Measurements from ENCODE around the gene SLC30A3.
"Not testable (repeated sequence)": the region's sequence is repeated elsewhere in the genome, so short reads cannot be mapped to it uniquely, and the experiment has no call there.

SLC30A3 gene, protein sequence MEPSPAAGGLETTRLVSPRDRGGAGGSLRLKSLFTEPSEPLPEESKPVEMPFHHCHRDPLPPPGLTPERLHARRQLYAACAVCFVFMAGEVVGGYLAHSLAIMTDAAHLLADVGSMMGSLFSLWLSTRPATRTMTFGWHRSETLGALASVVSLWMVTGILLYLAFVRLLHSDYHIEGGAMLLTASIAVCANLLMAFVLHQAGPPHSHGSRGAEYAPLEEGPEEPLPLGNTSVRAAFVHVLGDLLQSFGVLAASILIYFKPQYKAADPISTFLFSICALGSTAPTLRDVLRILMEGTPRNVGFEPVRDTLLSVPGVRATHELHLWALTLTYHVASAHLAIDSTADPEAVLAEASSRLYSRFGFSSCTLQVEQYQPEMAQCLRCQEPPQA
- total RNA-seq, result 0 to 0.58 (median 0.07) reads per million in 3 experiments

DNA sequence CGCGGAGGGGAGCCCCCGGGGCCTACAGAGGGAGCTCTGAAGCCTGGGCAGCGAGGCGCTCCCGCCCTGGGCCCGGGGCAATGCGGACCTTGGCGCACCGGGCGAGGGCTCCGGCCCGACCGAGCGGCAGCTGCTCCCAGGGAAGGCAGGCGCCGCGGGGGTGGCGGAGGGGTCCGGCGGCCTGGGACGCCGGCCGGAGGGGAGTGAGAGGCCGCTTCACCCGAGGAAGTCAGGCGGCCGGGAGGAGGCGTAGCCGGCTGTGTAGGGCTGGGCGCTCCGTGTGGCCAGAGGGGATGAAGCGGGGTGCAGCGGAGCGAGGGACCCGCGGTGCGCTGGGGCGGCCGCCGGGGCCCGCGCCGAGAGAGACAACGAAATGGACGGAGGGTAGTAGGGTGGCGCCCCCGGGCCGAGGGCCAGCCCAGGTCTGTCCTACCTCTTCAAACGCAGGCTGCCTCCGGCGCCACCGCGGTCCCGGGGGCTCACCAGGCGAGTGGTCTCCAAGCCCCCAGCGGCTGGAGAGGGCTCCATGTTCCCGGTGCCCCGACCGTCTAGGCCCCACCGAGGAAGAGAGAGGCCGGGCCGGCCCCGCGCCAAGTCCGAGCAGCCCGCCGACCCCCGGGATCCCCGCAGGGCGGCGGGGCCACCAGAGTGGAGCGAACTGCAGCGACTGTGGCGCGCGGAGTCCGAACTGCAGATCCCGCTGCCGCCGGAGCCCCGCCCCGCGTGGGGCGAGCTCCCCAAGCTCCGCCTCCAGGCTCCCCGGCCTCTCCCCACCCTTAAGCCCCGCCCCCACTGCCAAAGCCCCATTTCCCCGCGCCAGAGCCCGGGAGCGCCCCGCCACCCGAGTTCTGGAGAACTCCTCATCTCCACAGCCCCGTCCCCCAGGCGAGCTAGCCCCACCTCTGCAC is at the start of gene SLC30A3:
Gene SLC30A3 (minus strand): TSS at position 669 of the 908 bp plus-strand sequence. CDS start 141 bp downstream, at position 528.
- DNase-seq, result peak; percentile 53

DNA sequence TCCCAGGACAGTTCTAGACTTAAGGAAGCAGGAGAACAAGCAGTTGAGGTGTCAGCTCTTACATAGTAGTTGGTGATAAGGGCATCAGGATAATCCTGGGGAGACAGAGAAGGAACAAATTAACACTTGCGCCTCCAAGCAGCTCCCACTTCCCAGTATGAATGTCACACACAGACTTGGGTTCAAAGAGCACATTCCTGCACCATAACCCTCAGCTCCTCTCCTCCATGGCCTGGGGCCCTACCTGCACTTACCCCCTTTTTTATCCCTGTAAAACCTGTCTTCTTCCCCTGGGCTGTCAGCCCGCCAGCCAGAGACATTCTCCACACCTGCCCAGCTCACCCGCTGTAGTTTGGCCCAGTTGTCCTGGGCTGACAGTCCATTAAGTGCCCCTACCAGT is 49.3 kb upstream of the SLC30A3 start:
- DNase-seq, result no peak

- no peak for DNase-seq
Observed at GRCh38 chr2:27309651-27310050, 46.8 kb upstream of the SLC30A3 start.

DNA sequence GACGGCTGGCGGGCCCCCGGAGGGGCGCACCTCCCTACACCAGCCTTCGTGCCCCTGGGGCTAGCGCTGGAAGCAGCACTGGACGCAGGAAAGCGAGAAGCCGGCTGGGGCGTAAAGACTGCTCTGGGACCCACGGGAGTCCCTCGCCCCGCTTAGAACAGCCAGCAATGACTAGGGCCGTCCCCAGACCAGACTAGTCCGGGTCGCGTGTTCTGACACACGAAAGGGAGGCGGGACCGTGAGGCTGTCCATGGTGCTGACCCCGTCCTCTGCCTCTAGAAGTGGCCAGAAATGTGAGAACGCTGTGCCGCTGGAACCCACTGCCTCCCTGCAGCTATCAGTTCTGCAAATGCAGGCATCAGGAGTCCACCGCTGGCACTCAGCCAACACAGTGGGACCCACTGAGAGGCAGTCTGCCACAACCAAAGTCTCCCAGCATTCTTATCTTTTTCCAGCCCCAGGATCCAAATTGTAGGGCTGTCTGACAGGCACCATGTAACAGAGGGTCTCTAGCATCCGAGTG is 45.6 kb upstream of the SLC30A3 start, which contains the start of gene UCN:
Gene UCN (minus strand): TSS at position 87 of the 523 bp plus-strand sequence. CDS start 550 bp downstream, outside the sequence.
- DNase-seq, result no peak

- no peak for DNase-seq
Observed at GRCh38 chr2:27307545-27308358, 44.9 kb upstream of the SLC30A3 start.

- no peak for DNase-seq
Observed at GRCh38 chr2:27307287-27307544, 44.4 kb upstream of the SLC30A3 start.

DNA sequence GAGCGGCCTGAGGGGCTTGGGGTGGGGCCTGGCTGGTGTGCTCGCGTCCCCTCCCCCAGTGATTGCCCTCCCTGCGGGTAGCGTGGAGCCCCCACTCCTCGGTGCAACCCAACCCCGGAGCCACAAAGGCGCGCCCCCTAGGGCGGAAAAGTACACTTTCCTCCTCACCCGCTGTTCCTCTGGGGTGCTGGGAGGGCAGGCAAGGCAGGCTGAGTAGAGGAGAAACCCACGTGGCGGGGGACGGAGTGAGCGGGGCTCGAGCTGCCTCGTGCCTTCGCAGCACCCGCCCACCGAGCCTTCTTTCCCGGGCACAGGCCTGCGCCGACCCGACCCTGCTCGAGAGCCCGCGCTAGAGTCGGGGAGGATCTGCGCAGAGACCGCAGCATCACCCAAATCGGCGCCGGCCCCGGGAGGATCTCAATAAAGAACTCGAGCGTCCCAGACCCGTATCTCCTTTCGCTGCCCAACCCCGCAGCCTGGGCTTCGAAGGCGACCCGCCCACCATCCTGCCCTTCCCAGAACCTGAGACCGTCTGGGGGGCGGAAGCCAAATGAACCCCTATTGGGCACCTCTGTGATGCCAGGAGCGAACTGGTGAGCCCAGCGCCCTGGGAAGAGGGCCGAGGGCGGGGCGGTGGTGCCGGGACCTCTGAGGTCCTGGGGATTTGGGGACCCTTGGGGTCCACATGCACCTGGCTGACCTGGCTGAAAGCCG is 43.9 kb upstream of the SLC30A3 start:
- DNase-seq, result no peak

DNA sequence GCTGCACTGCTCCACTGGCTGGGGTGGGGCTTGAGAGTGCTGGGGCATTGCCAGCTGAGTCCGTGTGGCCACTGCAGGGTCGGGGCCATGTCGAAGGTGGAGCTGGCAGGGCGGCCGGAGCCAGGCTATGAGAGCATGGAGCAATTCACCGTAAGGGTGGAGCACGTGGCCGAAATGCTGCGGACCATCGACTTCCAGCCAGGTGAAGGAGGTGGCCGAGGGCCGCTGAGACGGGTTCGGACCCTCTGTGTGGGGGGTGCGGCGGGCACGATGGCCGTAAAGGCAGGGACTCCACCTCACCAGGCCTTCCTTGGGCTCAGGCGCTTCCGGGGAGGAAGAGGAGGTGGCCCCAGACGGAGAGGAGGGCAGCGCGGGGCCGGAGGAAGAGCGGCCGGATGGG is 43.3 kb upstream of the SLC30A3 start:
- DNase-seq, result no peak

GRCh38 chr2:27305516-27305915 is 42.7 kb upstream of the SLC30A3 start:
- no peak for DNase-seq

DNA sequence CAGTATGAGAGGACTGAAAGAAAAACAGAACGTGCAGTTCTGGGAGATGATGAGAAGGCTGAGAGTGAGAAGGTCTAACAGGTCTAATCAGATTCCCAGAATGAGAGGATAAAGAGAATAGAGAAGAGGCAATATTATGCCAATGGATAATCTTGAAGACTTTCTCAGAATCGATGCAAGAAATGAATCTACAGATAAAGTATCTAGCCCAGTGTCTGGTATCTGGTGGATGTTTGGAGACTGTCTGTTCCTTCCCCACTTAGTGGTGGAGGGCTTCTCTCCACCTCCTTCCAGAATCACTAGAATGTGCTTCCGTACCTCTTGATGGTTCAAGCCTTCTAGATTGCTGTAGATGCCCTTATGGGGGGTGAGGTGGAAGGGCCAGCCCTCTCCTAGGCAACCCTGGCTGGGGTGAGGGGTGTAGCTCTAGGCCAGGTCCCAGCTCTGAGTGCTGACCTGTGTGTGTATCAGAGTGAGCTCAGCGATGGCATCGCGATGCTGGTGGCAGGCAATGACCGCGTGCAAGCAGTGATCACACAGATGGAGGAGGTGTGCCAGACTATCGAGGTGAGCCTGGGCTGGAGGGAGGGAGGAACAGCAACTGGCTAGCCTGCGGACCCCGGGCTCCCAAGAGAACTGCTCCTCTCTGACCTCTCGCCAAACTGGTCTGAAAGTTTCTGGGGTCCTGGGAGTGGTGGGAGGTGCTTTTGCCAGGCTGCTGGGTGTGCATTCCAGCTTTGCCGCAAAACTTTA is 41.8 kb upstream of the SLC30A3 start:
- DNase-seq, result no peak

DNA sequence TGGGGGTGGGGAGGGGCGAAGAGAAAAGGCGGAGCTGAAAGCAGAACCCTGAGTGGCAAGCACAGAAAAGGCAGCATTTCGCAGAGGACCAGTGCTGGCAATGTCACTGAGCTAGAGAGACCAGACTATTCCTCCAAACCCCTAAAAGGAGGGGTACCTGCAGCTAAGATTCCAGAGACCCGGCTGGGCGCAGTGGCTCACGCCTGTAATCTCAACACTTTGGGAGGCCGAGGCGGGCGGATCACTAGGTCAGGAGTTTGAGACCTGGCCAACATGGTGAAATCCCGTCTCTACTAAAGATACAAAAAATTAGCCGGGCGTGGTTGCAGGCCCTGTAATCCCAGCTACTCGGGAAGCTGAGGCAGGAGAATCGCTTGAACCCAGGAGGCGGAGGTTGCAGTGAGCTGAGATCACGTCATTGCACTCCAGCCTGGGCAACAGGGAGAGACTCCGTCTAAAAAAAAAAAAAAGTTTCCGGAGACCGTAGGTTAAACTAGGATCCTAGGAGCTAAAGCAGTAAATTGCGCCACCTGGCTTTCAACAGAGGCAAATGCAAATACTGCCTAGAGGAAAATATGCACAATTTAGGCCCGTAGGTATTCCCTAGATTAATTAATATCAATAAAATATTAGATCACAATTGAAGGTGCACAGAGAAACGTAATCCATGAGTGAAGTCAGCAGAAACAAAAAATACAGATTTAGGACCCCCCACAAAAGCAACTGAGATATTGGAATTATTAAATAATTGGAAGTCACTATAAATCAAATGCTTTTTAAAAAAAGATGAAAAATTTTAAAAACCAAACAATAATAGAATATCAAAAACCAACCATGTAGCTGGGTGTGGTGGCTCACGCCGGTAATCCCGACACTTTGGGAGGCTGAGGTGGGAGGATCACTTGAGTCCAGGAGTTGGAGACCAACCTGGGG is 40.5 kb upstream of the SLC30A3 start:
- peak; percentile 50 for DNase-seq

GRCh38 chr2:27300606-27301005 is 37.8 kb upstream of the SLC30A3 start:
- not testable (repeated sequence) for DNase-seq

DNA sequence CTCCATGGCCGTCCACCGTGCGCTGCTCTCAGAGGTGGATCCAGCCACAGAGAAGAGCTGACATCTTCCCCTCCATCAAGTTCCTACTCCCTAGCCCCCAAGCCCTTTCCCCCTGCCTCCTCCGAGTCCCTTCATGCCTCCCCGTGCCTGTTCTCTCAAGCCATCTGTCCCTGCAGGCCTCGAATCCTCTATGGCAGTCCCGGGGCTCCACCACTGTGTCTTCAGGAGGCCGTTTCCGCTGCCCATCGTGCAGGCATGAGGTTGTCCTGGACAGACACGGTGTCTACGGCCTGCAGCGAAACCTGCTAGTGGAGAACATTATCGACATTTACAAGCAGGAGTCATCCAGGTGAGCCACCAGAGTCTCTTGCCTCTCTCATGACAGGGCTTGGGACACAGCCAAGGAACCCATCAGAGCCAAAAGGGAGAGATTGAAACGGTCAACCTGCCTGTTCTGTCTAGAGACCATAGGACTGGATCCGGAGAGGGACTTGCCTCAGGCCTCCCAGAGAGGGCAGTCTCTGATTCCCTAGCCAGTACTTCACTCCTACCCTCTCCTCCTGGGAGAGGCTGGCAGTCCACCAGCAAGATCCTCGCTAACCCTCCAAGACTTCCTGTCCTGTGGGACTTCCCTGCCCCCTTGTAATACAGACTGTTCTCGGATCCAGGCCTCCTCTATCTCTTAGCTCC is 35.7 kb upstream of the SLC30A3 start:
- no peak for DNase-seq

GRCh38 chr2:27297195-27297594 is 34.3 kb upstream of the SLC30A3 start:
- DNase-seq, result no peak

- no peak for DNase-seq
Observed at GRCh38 chr2:27296481-27296880, 33.6 kb upstream of the SLC30A3 start.

- DNase-seq, result no peak
Observed at GRCh38 chr2:27294928-27295327, 32.1 kb upstream of the SLC30A3 start.

DNA sequence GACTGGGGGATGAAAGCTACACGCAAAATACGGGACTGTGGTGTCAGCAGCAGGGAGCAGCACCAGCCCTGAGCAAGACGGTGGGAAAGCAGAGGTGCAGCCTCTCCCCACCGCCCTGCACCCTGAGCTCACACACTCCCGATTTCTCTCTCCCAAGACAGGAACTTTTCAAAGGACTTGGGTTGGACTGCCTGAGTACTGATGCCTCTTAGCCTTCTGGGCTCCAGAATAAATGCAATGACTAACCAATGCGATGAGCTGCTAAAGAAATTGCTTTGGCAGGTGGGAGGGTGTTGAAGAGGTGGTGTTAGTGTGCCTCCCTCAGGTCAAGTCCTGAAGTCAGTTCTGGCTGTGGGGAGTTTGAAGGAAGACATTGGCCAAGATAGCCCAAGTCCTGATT is 29.0 kb upstream of the SLC30A3 start:
- DNase-seq, result no peak

DNA sequence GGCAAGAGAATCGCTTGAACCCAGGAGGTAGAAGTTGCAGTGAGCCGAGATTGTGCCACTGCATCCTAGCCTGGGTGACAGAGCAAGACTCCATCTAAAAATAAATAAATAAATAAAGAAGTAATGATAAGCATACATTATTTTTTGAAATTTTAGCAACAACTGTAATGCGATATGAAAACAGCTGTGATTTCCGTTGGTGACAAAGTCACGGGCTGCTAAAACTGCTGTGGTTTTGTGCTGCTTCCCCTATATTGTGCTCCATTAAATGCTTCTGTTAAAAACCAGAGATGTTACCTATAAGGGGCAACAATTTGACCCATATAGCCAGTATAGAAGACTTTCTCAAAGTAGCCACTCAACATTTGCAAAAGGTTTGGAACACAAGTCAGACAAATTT is 27.7 kb upstream of the SLC30A3 start:
- DNase-seq, result no peak

DNA sequence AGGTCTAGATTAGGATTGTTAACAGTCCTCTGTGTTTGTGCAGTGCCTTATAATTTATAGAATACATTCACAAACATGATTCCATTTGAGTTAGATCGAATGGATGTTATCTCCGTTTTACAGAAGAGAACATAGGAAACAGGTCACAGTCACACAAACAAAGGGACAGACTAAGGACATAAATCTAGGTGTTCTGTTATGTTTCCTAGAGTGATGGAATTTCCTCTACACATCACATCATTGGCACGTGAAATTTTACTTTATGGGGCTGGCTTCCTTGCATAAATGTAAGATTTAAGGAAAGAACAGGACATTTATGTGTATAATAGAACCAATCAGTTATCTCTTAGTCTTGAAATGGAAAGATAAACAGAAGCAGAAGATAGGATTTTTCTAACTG is 25.8 kb upstream of the SLC30A3 start:
- no peak for DNase-seq

GRCh38 chr2:27285481-27285880 is 22.6 kb upstream of the SLC30A3 start:
- no peak for DNase-seq

Data from central memory CD4-positive, alpha-beta T cell (primary cell).